Cardiac muscle cell (in vitro differentiated cells and primary cell): Measurements from ENCODE around the gene KRTAP12-4. TPM values are rescaled to one million over a fixed set of nuclear protein-coding genes. Genes with fewer than 3 reads are reported as not detected.

Experiments
- DNase-seq, 2 donors: peaks; one replicate each; pipeline versions ENCODE4 v3.0.0 to v3.0.0-alpha.2; 2010 to 2017; ENCODE audit warnings: low read depth in 1 of 2, low spot score in 1 of 2
- H3K27ac ChIP-seq: fragments of 200-600 bp; sonication (generic); 2 replicates; pipeline ENCODE4 v1.5.1; 2016
- H3K27me3 ChIP-seq: fragments of 200-600 bp; sonication (generic); 2 replicates; pipeline ENCODE4 v1.6.0; 2016; ENCODE audit warnings: control low read depth
- H3K36me3 ChIP-seq: fragments of 200-600 bp; sonication (generic); 2 replicates; pipeline ENCODE4 v1.5.1; 2016; ENCODE audit warnings: control low read depth
- H3K4me1 ChIP-seq: fragments of 200-600 bp; sonication (generic); 2 replicates; pipeline ENCODE4 v1.8.1; 2017; ENCODE audit warnings: low read depth, mild to moderate bottlenecking, mixed run types
- H3K4me3 ChIP-seq: fragments of 200-600 bp; sonication (generic); 2 replicates; pipeline ENCODE4 v1.5.1; 2016; ENCODE audit warnings: mild to moderate bottlenecking
- H3K9me3 ChIP-seq: fragments of 200-600 bp; sonication (generic); 2 replicates; pipeline ENCODE4 v1.5.1; 2017; ENCODE audit warnings: low read depth, mild to moderate bottlenecking, control low read depth
- CTCF ChIP-seq: IDR thresholded peaks from 2 replicates; pipeline ENCODE4 v1.5.1; 2012; ENCODE audit warnings: low read depth, mild to moderate bottlenecking, low read length
- polyA plus RNA-seq: library from polyadenylated mRNA; unstranded; fragments of >200 nt; fragmentation: Nextera tagmentation; extraction: Ambion mirVana; gene quantifications from 2 replicates; pipeline ENCODE4 v1.2.1, GENCODE V29; 2016
- total RNA-seq: library from RNA; depleted of rRNA; stranded (reverse); fragments of >200 nt; gene quantifications from 2 replicates; pipeline ENCODE4 v1.2.3, GENCODE V29; 2016

KRTAP12-4 gene
- total and polyA plus RNA-seq, 2 experiments from 2014 or later = not detected

- H3K27me3 ChIP-seq = no peaks in the 10 kb centered on the region
- no peaks in the 10 kb centered on the region for H3K4me1 ChIP-seq
- TF ChIP-seq CTCF = no peak
- DNase-seq = no peak
- no peak overlapping the region for H3K4me3 ChIP-seq
- no peaks in the 10 kb centered on the region for H3K9me3 ChIP-seq
- H3K27ac ChIP-seq = no peak overlapping the region
- H3K36me3 ChIP-seq = no peaks in the 10 kb centered on the region
These were observed 37.4 kb downstream of the KRTAP12-4 start for GRCh38 chr21:44617071-44617501.

GRCh38 chr21:44616591-44616926 is 37.9 kb downstream of the KRTAP12-4 start:
- Histone ChIP-seq H3K4me1 (no peaks in the 10 kb centered on the region), H3K27ac (no peak overlapping the region), H3K9me3 (no peaks in the 10 kb centered on the region), H3K36me3 (no peaks in the 10 kb centered on the region), H3K4me3 (no peak overlapping the region), H3K27me3 (no peaks in the 10 kb centered on the region)
- no peak for DNase-seq
- TF ChIP-seq CTCF = no peak

- no peak overlapping the region for H3K4me3 ChIP-seq
- no peaks in the 10 kb centered on the region for H3K9me3 ChIP-seq
- DNase-seq = no peak
- H3K4me1 ChIP-seq = no peaks in the 10 kb centered on the region
- TF ChIP-seq CTCF = no peak
- no peak overlapping the region for H3K27ac ChIP-seq
- H3K27me3 ChIP-seq = no peaks in the 10 kb centered on the region
- no peaks in the 10 kb centered on the region for H3K36me3 ChIP-seq
These were observed 38.4 kb downstream of the KRTAP12-4 start for GRCh38 chr21:44615911-44616590.

- Histone ChIP-seq H3K9me3 (no peaks in the 10 kb centered on the region), H3K4me3 (no peak overlapping the region), H3K27ac (no peak overlapping the region), H3K4me1 (no peaks in the 10 kb centered on the region), H3K27me3 (no peaks in the 10 kb centered on the region), H3K36me3 (no peaks in the 10 kb centered on the region)
- no peak for TF ChIP-seq CTCF
- no peak for DNase-seq
These were observed 39.0 kb downstream of the KRTAP12-4 start for GRCh38 chr21:44615466-44615865.

GRCh38 chr21:44614961-44615391 is 39.5 kb downstream of the KRTAP12-4 start:
- no peaks in the 10 kb centered on the region for H3K4me1 ChIP-seq
- H3K27ac ChIP-seq = no peak overlapping the region
- no peak overlapping the region for H3K4me3 ChIP-seq
- no peaks in the 10 kb centered on the region for H3K9me3 ChIP-seq
- no peak for TF ChIP-seq CTCF
- no peak for DNase-seq
- H3K36me3 ChIP-seq = no peaks in the 10 kb centered on the region
- no peaks in the 10 kb centered on the region for H3K27me3 ChIP-seq
